ENCODE results near the gene NFATC1. TPM values are rescaled to one million over a fixed set of nuclear protein-coding genes. Genes with fewer than 3 reads are reported as not detected.

NFATC1 gene
- total RNA-seq, 2 donors from 2014 or later, result 5.2 to 5.9 TPM

DNA sequence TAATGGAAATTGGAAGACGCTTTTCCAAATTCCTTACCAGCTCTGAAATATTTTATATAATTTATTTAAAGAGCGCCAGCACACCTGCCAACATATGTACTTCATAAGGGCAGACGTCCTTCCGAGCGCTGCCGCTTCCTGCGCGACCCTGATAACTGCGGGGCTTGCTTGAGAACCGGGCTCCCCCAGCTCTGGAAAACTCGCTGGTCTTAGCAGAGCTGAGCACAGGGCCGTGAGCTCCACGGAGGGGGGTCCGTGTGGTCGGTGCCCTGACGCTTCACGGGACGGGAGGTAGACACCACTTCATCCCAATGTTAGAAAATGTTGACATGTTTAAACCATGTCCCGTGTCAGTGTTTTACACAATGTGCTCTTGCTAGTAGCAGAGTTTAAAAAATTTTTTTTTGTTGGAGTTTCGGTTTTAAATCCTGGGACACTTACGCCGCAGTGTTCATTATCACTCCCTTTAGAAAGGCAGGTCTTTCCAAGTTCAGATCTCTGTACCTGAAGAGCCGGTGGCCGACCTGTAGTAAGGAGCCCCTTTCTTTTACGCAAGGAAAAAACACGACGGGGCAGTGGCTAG lies 1.6 kb downstream of the NFATC1 start:
- Histone ChIP-seq H3K4me3 (no peak overlapping the region), H3K9me3 (no peaks in the 10 kb centered on the region), H3K27me3 (peaks cover 0 to 8% of the 10 kb centered on the region in 2 donors), H3K36me3 (replicated peaks in 1 of 2; ENCODE audit: insufficient read depth in 1 of 2, low read depth in 2 of 2) (no peaks in the 10 kb centered on the region), H3K27ac (no peak overlapping the region), H3K4me1 (peaks cover 45% of the 10 kb centered on the region)
- WGBS, 2 donors, result 70 to 76% methylated on average over 26 to 27 of the region's 27 CpGs
- TF ChIP-seq, protein P1, sequence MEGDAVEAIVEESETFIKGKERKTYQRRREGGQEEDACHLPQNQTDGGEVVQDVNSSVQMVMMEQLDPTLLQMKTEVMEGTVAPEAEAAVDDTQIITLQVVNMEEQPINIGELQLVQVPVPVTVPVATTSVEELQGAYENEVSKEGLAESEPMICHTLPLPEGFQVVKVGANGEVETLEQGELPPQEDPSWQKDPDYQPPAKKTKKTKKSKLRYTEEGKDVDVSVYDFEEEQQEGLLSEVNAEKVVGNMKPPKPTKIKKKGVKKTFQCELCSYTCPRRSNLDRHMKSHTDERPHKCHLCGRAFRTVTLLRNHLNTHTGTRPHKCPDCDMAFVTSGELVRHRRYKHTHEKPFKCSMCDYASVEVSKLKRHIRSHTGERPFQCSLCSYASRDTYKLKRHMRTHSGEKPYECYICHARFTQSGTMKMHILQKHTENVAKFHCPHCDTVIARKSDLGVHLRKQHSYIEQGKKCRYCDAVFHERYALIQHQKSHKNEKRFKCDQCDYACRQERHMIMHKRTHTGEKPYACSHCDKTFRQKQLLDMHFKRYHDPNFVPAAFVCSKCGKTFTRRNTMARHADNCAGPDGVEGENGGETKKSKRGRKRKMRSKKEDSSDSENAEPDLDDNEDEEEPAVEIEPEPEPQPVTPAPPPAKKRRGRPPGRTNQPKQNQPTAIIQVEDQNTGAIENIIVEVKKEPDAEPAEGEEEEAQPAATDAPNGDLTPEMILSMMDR (IDR thresholded peaks at IDR 0.05), result no peak
- no peak for TF ChIP-seq POLR2A (IDR thresholded peaks at IDR 0.05)
- DNase-seq (no peak), ATAC-seq (no peak)
- intact Hi-C loops (cut with DNase I), result no loop called here

DNA sequence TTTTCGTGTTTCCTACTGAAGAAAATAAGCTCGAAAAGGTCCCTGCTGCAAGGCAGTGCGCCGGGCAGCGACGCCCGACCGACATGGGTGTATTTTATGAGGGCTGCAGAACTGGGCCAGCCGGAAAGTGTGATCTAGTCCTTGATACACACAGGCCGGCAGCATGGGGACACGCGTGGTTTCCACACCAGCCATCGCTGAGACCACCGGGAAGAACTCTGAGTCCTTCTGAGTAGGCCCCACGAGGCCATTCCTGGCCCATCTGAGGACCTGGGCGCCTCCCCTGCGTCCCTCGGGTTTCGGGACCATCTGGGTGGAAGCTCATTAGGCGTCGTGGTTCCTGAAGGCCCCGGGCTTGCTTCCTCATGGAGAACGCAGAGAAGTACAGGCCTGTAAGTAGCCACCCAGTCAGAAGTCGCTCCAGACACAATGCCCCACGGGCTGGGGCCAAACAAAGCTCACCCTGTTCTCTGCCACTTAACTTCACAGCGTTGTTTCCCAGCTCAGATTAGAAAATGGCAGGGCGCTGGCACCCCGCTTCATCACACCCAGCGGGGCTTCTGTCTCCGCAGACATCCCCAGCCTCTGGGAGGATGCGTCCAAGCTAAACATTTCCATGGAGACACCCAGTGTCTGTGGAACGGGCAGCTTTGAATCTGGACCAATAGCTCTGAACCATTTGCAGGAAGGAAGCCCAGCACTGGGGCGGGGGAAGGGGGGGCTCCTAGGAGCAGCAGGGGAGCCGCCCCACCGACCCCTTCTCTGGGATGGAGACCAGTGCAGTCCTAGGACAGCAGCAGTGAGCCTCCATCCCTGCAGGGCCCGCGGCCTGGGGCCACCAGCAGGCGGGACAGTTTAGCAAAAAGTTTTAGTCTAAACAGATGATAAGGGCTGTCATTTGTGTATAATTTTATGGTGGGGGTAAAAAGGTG lies 2.4 kb downstream of the NFATC1 start:
- TF ChIP-seq POLR2A (IDR thresholded peaks at IDR 0.05), result no peak
- TF ChIP-seq, protein P1 (IDR thresholded peaks at IDR 0.05), result no peak
- ATAC-seq (no peak), DNase-seq (no peak)
- H3K27me3 ChIP-seq, result peaks cover 0 to 7% of the 10 kb centered on the region in 2 donors
- intact Hi-C loops (cut with DNase I), result no loop called here
- H3K9me3 ChIP-seq, result no peaks in the 10 kb centered on the region
- H3K36me3 ChIP-seq (replicated peaks in 1 of 2; ENCODE audit: insufficient read depth in 1 of 2, low read depth in 2 of 2), result no peaks in the 10 kb centered on the region
- peaks cover 49% of the 10 kb centered on the region for H3K4me1 ChIP-seq
- H3K4me3 ChIP-seq, result no peak overlapping the region
- 77 to 82% methylated on average over 31 to 34 of the region's 38 CpGs for WGBS, 2 donors
- H3K27ac ChIP-seq, result no peak overlapping the region

- Histone ChIP-seq H3K27ac (peak overlapping the region in 3 of 4 donors; percentile 25 to 73 (median 67)), H3K4me3 (peak overlapping the region; percentile 82 to 83), H3K36me3 (replicated peaks in 1 of 2; ENCODE audit: insufficient read depth in 1 of 2, low read depth in 2 of 2) (no peaks in the 10 kb centered on the region), H3K4me1 (peaks cover 53% of the 10 kb centered on the region), H3K27me3 (peaks cover 0 to 6% of the 10 kb centered on the region in 2 donors), H3K9me3 (no peaks in the 10 kb centered on the region)
- ATAC-seq (no peak), DNase-seq (no peak)
- WGBS, 2 donors, result 14 to 43% methylated on average over 35 to 79 of the region's 79 CpGs
- TF ChIP-seq POLR2A (IDR thresholded peaks at IDR 0.05), result no peak
- TF ChIP-seq, protein P1 (IDR thresholded peaks at IDR 0.05), result no peak
- intact Hi-C loops (cut with DNase I), result no loop called here
These were observed 3.7 kb downstream of the NFATC1 start for GRCh38 chr18:79399275-79400081.

DNA sequence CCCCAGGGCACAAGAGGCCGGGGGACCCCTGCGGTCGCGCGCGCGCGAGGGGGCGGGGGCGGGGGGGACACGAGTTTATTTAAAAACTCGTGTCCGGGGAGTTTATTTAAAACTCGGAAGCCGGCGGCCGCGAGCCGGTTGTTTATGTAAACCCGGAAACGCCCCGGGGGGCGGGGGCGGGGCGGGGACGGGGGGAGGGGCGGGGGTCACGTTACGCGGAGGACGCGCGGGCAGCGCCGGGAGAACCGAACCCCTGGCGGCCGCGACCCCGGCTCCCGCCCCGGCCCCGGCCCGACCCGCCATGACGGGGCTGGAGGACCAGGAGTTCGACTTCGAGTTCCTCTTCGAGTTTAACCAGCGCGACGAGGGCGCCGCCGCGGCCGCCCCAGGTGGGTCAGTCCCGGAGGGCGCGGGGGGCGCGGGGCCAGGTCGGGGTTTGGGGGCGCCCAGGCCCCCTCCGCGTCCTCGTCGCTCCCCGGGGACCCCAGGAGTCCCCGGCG lies 4.4 kb downstream of the NFATC1 start:
- 1% methylated on average over 49 of the region's 71 CpGs; no CpG with 5 or more reads in 1 of the 2 donors for WGBS, 2 donors
- H3K27me3 ChIP-seq, result no peaks in the 10 kb centered on the region
- H3K4me1 ChIP-seq, result peaks cover 48% of the 10 kb centered on the region

More for the DNA sequence above, 4.4 kb downstream of the NFATC1 start:
- TF ChIP-seq POLR2A (IDR thresholded peaks at IDR 0.05), result peak in 1 of 3 donors; percentile 16
- TF ChIP-seq, protein P1 (IDR thresholded peaks at IDR 0.05), result no peak
- H3K9me3 ChIP-seq, result no peaks in the 10 kb centered on the region
- peak overlapping the region; percentile 82 to 83 for H3K4me3 ChIP-seq
- no peaks in the 10 kb centered on the region for H3K36me3 ChIP-seq (replicated peaks in 1 of 2; ENCODE audit: insufficient read depth in 1 of 2, low read depth in 2 of 2)
- intact Hi-C loops (cut with DNase I), result no loop called here
- DNase-seq, result peak; percentile 71 to 82 (median 80)
- H3K27ac ChIP-seq, result peak overlapping the region in 3 of 4 donors; percentile 50 to 73 (median 67)
- ATAC-seq, result peak; percentile 34
